ENCODE measurements around the gene CEP55.

DNA sequence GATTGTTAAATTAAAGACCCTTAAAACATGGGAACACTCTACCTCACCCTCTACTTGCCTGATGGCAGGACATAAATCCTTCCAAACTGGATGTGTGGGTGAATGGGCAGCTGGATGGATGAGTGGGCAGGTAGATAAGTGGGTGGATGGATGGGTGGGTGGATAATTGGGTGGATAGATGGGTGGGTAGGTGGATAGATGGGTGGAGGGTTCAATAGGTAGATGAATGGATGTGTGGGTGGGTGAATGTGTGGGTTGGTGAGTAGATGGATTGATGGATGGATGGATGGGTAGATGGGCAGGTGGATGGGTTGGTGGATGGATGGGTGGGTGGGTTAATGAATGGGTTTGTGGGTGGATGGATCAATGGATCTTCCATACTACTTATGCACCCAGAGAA is 51.1 kb downstream of the CEP55 start:
- TF ChIP-seq POLR2A (IDR thresholded peaks at IDR 0.05) (no peak), POLR2AphosphoS5 (IDR thresholded peaks at IDR 0.05; ENCODE audit: insufficient read depth in 1 of 2, low read depth in 1 of 2) (no peak)

Measured in vagina (tissue), 2 donors.